Gastrocnemius medialis (tissue), 4 donors: ENCODE results near the gene PADI3. TPM values are rescaled to one million over a fixed set of nuclear protein-coding genes. Genes with fewer than 3 reads are reported as not detected.

Experiments
- ATAC-seq, 2 donors: fragments of 150-250 bp; one replicate each; pipeline ENCODE4 v1.9.1; 2016
- DNase-seq, 2 donors: peaks; one replicate each; pipeline ENCODE4 v3.0.0-alpha.2; 2019
- H3K27ac ChIP-seq, 4 donors: fragments of 200-600 bp; sonication (generic); 1 replicate in 1 of 4; 2 replicates in 3 of 4; pipeline ENCODE4 v1.5.1; 2016 to 2018; ENCODE audit warnings: mild to moderate bottlenecking in 2 of 4, moderate library complexity in 1 of 4
- H3K27me3 ChIP-seq, 3 donors: fragments of 200-600 bp; sonication (generic) in 2 of 3; 1 replicate in 1 of 3; 2 replicates in 2 of 3; pipeline versions ENCODE4 v1.5.1 to v1.6.0; 2016 to 2019; ENCODE audit warnings: mild to moderate bottlenecking in 1 of 3, moderate library complexity in 1 of 3
- H3K36me3 ChIP-seq, 2 donors: fragments of 200-600 bp; sonication (generic) in 1 of 2; one replicate each; pipeline ENCODE4 v1.5.1; 2017 to 2018
- H3K4me1 ChIP-seq, 2 donors: fragments of 200-600 bp; sonication (generic) in 1 of 2; one replicate each; pipeline ENCODE4 v1.5.1; 2016 to 2017; ENCODE audit warnings: mild to moderate bottlenecking in 2 of 2
- H3K4me3 ChIP-seq, 4 donors: fragments of 200-600 bp; sonication (generic) in 3 of 4; 1 replicate in 1 of 4; 2 replicates in 3 of 4; pipeline ENCODE4 v1.5.1; 2016 to 2019; ENCODE audit warnings: mild to moderate bottlenecking in 2 of 4
- H3K9me3 ChIP-seq, 3 donors: fragments of 200-600 bp; sonication (generic) in 2 of 3; 1 replicate in 1 of 3; 2 replicates in 2 of 3; pipeline ENCODE4 v1.5.1; 2016 to 2019
- POLR2A ChIP-seq, 2 donors: fragments of 450-650 bp; IDR thresholded peaks; one replicate each; pipeline ENCODE4 v1.6.1; 2017; ENCODE audit warnings: antibody characterized with exemption in 2 of 2, mild to moderate bottlenecking in 2 of 2, moderate library complexity in 2 of 2
- in situ Hi-C, 4 donors: fragments of 200-750 bp; cut with MboI; loops; one replicate each; pipeline versions ENCODE4 v1.15.0 to v1.8.0; 2017; ENCODE audit warnings: low sequenced_read_pairs in 4 of 4
- intact Hi-C: fragments of 100-400 bp; cut with DNase I; formaldehyde crosslinking; loops from one replicate; pipeline ENCODE4 v1.15.1; 2023; ENCODE audit warnings: low total_unique reads
- total RNA-seq, 4 donors: library from RNA; depleted of rRNA; stranded (reverse); fragments of >200 nt; gene quantifications; one replicate each; pipeline versions ENCODE4 v1.1.0 to v1.2.3, GENCODE V29; 2016
- TF ChIP-seq, protein P1 (sequence below), 5 experiments: fragments of 450-650 bp in 3 of 5; fragments of 200-600 bp in 2 of 5; sonication (generic) in 2 of 5; IDR thresholded peaks in 4 of 5; conservative IDR thresholded peaks in 1 of 5; 1 replicate in 4 of 5; 2 replicates in 1 of 5; pipeline ENCODE4 v1.5.1; 2016 to 2019; ENCODE audit warnings: antibody characterized with exemption in 5 of 5, mild to moderate bottlenecking in 3 of 5, moderate library complexity in 3 of 5

Gene PADI3
- total RNA-seq, 4 donors from 2014 or later: not detected

DNA sequence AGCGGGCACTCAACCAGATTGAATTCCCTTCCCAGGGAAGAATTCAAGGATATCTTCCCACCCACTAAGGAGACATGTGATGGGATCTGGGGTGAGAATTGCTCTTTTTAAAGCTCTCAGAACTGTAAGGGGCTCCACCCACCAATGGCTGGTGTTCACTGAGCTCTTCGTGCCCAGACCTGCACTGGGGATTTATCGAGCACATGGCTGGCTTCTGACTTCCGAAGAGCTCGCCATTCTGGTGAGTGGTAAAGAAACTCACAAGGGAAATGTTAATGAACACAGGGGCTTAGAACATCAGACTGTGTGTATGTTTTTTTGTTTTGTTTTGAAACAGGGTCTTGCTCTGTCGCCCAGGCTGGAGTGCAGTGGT lies 9.8 kb downstream of the PADI3 start:
- Histone ChIP-seq H3K4me3 (no peak overlapping the region), H3K27me3 (peaks cover 4 to 28% (median 5%) of the 10 kb centered on the region in 3 donors), H3K27ac (no peak overlapping the region), H3K9me3 (no peaks in the 10 kb centered on the region), H3K36me3 (no peaks in the 10 kb centered on the region), H3K4me1 (no peaks in the 10 kb centered on the region)
- intact Hi-C loops: no loop called here
- in situ Hi-C loops: no loop called here
- no peak for TF ChIP-seq POLR2A (IDR thresholded peaks at IDR 0.05)
- TF ChIP-seq, protein P1, sequence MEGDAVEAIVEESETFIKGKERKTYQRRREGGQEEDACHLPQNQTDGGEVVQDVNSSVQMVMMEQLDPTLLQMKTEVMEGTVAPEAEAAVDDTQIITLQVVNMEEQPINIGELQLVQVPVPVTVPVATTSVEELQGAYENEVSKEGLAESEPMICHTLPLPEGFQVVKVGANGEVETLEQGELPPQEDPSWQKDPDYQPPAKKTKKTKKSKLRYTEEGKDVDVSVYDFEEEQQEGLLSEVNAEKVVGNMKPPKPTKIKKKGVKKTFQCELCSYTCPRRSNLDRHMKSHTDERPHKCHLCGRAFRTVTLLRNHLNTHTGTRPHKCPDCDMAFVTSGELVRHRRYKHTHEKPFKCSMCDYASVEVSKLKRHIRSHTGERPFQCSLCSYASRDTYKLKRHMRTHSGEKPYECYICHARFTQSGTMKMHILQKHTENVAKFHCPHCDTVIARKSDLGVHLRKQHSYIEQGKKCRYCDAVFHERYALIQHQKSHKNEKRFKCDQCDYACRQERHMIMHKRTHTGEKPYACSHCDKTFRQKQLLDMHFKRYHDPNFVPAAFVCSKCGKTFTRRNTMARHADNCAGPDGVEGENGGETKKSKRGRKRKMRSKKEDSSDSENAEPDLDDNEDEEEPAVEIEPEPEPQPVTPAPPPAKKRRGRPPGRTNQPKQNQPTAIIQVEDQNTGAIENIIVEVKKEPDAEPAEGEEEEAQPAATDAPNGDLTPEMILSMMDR (IDR thresholded peaks at IDR 0.05 in 4 of 5, conservative IDR thresholded peaks at IDR 0.05 in 1 of 5): no peak
- ATAC-seq (no peak), DNase-seq (no peak)

DNA sequence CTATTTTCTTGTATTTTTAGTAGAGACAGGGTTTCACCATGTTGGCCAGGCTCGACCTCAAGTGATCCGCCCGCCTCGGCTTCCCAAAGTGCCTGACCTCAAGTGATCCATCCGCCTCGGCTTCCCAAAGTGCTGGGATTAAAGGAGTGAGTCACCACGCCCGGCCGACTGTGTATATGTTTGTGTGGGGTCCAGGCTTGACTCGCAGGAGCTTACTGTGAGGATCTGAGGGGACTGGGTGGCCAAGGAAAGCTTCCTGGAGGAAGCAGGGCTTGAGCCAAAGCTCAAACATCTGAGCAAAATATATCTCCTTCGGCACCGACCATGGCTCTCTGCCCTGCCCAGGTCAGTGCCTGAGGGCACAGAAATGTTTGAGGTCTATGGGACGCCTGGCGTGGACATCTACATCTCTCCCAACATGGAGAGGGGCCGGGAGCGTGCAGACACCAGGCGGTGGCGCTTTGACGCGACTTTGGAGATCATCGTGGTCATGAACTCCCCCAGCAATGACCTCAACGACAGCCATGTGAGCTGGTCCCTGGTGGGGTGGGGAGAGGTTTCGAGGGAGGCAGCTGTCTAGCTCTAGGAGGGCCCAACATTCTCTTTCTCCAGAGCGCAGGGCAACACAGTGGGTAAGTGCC lies 10.5 kb downstream of the PADI3 start:
- in situ Hi-C loops: no loop called here
- no peak for ATAC-seq
- H3K27me3 ChIP-seq: peaks cover 4 to 28% (median 5%) of the 10 kb centered on the region in 3 donors

DNA sequence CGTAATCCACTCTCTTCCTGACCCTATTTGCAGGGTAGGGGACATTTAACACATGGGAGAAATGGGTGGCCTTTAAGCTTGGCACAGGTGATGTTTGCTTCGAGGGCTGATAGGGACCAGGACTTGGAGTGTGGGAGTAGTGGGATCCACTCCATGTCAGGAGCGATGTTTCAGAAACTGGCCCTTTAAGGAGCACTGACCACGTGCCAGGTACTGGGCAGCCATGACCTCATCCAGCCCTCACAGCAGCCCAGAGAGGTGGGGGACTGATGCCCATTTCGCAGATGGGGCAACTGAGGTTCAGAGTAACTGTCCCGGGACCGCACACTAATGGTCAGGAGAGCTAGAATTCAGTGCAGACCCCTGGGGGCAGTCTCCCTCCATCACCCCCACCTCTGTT lies 11.4 kb downstream of the PADI3 start:
- in situ Hi-C loops: no loop called here
- no peak for ATAC-seq
- Histone ChIP-seq H3K27ac (no peak overlapping the region), H3K27me3 (peaks cover 4 to 25% (median 5%) of the 10 kb centered on the region in 3 donors), H3K4me3 (no peak overlapping the region), H3K9me3 (no peaks in the 10 kb centered on the region), H3K36me3 (no peaks in the 10 kb centered on the region), H3K4me1 (no peaks in the 10 kb centered on the region)
- intact Hi-C loops: no loop called here
- TF ChIP-seq, protein P1 (IDR thresholded peaks at IDR 0.05 in 4 of 5, conservative IDR thresholded peaks at IDR 0.05 in 1 of 5): no peak
- TF ChIP-seq POLR2A (IDR thresholded peaks at IDR 0.05): no peak
- no peak for DNase-seq

More for the DNA sequence above, 10.5 kb downstream of the PADI3 start:
- DNase-seq: no peak
- Histone ChIP-seq H3K4me1 (no peaks in the 10 kb centered on the region), H3K27ac (no peak overlapping the region), H3K36me3 (no peaks in the 10 kb centered on the region), H3K4me3 (no peak overlapping the region), H3K9me3 (no peaks in the 10 kb centered on the region)
- intact Hi-C loops: no loop called here
- no peak for TF ChIP-seq POLR2A (IDR thresholded peaks at IDR 0.05)
- TF ChIP-seq, protein P1 (IDR thresholded peaks at IDR 0.05 in 4 of 5, conservative IDR thresholded peaks at IDR 0.05 in 1 of 5): no peak

DNA sequence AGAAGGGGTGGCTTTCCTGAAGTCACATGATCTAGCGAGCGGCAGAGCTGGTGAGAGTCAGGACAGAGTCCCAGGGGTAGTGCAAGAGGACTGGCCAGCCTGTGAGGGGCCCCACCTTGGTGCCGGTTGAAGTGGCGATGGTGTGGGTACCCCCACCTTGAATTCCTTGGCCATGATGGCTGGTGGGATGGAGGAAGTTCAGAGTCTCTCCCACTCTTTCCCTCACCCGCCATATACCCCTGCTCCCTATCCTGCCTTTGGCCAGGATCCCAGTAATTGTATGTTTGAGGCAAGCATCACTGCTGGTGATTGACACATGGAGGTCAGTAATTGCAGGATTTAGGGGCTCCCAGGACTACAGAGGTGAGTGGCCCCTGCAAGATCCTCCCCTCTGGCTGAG lies 11.8 kb downstream of the PADI3 start:
- in situ Hi-C loops: no loop called here
- H3K9me3 ChIP-seq: no peaks in the 10 kb centered on the region
- no peaks in the 10 kb centered on the region for H3K4me1 ChIP-seq
- H3K36me3 ChIP-seq: no peaks in the 10 kb centered on the region
- no peak overlapping the region for H3K4me3 ChIP-seq
- no peak for DNase-seq
- TF ChIP-seq, protein P1 (IDR thresholded peaks at IDR 0.05 in 4 of 5, conservative IDR thresholded peaks at IDR 0.05 in 1 of 5): no peak
- no peak for TF ChIP-seq POLR2A (IDR thresholded peaks at IDR 0.05)
- peaks cover 4 to 25% (median 5%) of the 10 kb centered on the region in 3 donors for H3K27me3 ChIP-seq
- intact Hi-C loops: no loop called here
- no peak for ATAC-seq
- H3K27ac ChIP-seq: no peak overlapping the region

DNA sequence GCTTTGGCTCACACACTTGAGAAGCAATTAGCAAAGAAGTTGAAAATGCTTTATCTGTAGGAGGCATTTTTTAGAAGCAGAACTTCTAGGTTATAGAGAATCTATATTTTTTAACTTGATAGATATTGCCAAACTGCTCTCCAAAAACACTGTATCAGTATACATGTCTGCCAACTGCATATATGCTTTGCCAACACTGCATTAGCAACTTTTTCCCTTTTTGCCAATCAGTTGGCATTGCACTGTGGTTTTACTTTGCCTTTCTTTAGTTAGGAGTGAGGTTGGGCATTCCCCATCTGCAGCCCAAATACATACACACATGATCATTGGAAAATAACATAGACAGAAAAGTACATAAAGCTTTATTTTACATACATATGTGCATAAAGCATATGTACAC lies 15.0 kb downstream of the PADI3 start:
- in situ Hi-C loops (no loop called here), intact Hi-C loops (no loop called here)
- TF ChIP-seq, protein P1 (IDR thresholded peaks at IDR 0.05 in 4 of 5, conservative IDR thresholded peaks at IDR 0.05 in 1 of 5): no peak
- no peak for TF ChIP-seq POLR2A (IDR thresholded peaks at IDR 0.05)
- no peak overlapping the region for H3K4me3 ChIP-seq
- DNase-seq (no peak), ATAC-seq (no peak)
- peaks cover 4 to 14% (median 5%) of the 10 kb centered on the region in 3 donors for H3K27me3 ChIP-seq
- H3K9me3 ChIP-seq: no peaks in the 10 kb centered on the region
- H3K36me3 ChIP-seq: no peaks in the 10 kb centered on the region
- no peak overlapping the region for H3K27ac ChIP-seq
- no peaks in the 10 kb centered on the region for H3K4me1 ChIP-seq
